Keratinocyte (primary cell): ENCODE results near the gene GRAMD4.

Experiments used
- CTCF ChIP-seq, 3 experiments: IDR thresholded peaks in 1 of 3; conservative IDR thresholded peaks in 1 of 3; optimal IDR thresholded peaks in 1 of 3; 2 replicates in 2 of 3; 3 replicates in 1 of 3; pipeline versions ENCODE3 to v1.5.1; 2011; ENCODE audit warnings: low read length in 3 of 3, mild to moderate bottlenecking in 3 of 3, moderate library complexity in 2 of 3, control low read depth in 1 of 3, inconsistent platforms in 1 of 3; ENCODE audit not compliant: insufficient read depth in 2 of 3; ENCODE audit errors: extremely low read depth in 1 of 3
- EZH2 ChIP-seq: IDR thresholded peaks from one replicate; pipeline ENCODE4 v1.6.1; 2012; ENCODE audit warnings: inconsistent platforms, mild to moderate bottlenecking, low read length, moderate library complexity

- TF ChIP-seq CTCF (optimal IDR thresholded peaks at IDR 0.05 in 1 of 3, IDR thresholded peaks at IDR 0.05 in 1 of 3, conservative IDR thresholded peaks at IDR 0.05 in 1 of 3; ENCODE audit: extremely low read depth in 1 of 3, insufficient read depth in 2 of 3, low read length in 3 of 3) = no peak
- TF ChIP-seq EZH2 = no peak
Measured at GRCh38 chr22:46654927-46655595, 34.9 kb downstream of the GRAMD4 start.
